Psoas muscle (tissue), 8 donors: Measurements from ENCODE around the gene MED15. TPM values are rescaled to one million over a fixed set of nuclear protein-coding genes. Genes with fewer than 3 reads are reported as not detected.

ENCODE experiments used
- ATAC-seq, 4 donors: fragments of 200-7000 bp; cut with Tn5 transposase; one replicate each; pipeline ENCODE4 v1.9.1; 2020; ENCODE audit warnings: moderate library complexity in 3 of 4, mild to moderate bottlenecking in 2 of 4
- DNase-seq, 2 donors: peaks; one replicate each; pipeline ENCODE4 v3.0.0-alpha.2; 2020
- H3K27ac ChIP-seq: fragments of 200-600 bp; one replicate; pipeline ENCODE4 v1.8.0; 2022
- H3K27me3 ChIP-seq, 3 donors: fragments of 200-600 bp in 1 of 3; one replicate each; pipeline versions ENCODE4 v1.6.1 to v1.8.0; 2013 to 2022; ENCODE audit warnings: low read length in 2 of 3, mild to moderate bottlenecking in 2 of 3, moderate library complexity in 1 of 3; ENCODE audit not compliant: insufficient read depth in 3 of 3
- H3K36me3 ChIP-seq, 2 donors: fragments of 200-600 bp in 1 of 2; one replicate each; pipeline versions ENCODE4 v1.6.1 to v1.8.0; 2013 to 2022; ENCODE audit warnings: low read depth in 1 of 2, mild to moderate bottlenecking in 1 of 2, moderate library complexity in 1 of 2; ENCODE audit not compliant: insufficient read depth in 1 of 2
- H3K4me1 ChIP-seq: fragments of 200-600 bp; one replicate; pipeline ENCODE4 v1.8.0; 2022
- H3K4me3 ChIP-seq: fragments of 200-600 bp; one replicate; pipeline ENCODE4 v1.8.0; 2022; ENCODE audit warnings: mild to moderate bottlenecking
- H3K9me3 ChIP-seq: fragments of 200-600 bp; one replicate; pipeline ENCODE4 v1.8.0; 2022
- CTCF ChIP-seq: fragments of 200-600 bp; IDR thresholded peaks from one replicate; pipeline ENCODE4 v1.8.0; 2022; ENCODE audit warnings: antibody characterized with exemption
- WGBS, 3 donors: extraction: QIAGEN DNeasy Blood & Tissue Kit; methylation state at CpG; one replicate each; pipeline versions ENCODE4 v1.1.6 to v1.1.7; 2013; 5-methylcytosine and 5-hydroxymethylcytosine counted together
- intact Hi-C, 2 donors: fragments of 100-400 bp; cut with DNase I; formaldehyde crosslinking; loops; one replicate each; pipeline versions ENCODE4 v1.11.0 to v1.14.2; 2022
- polyA plus RNA-seq, 3 donors: library from polyadenylated mRNA; stranded (reverse); fragments of 200-250 nt; gene quantifications; one replicate each; pipeline ENCODE4 v1.2.3, GENCODE V29; 2013
- total RNA-seq, 4 donors: library from RNA; stranded (reverse); fragmentation: NEBNext Ultra II Directional in 2 of 4; extraction: Animal tissue kit (Norgen Biotek cat#: 25700) in 2 of 4; gene quantifications; one replicate each; pipeline versions ENCODE4 v1.2.1 to v1.2.4, GENCODE V29; 2021 to 2023
- donor health status: healthy with polysubstance abuse.
- donor health status: DM: no; HTN: no; CAD: no; lungs with moderate emphysema.
- donor health status: Bipolar disorder and iron deficiency.
- donor health status: healthy.
- donor health status: DM: yes; HTN: yes; CAD: no.
- donor health status: DM: no; HTN: no; CAD: no.
- donor health status: DM: no; HTN: no; CAD: no.
- donor health status: DM: yes; HTN: yes; CAD: no.

Gene MED15
- total and polyA plus RNA-seq, 7 donors, result 33.8 to 94.8 (median 59.7) TPM

GRCh38 chr22:20552443-20553401 lies 45.3 kb downstream of the MED15 start:
- Histone ChIP-seq H3K36me3 (peaks cover 0 to 5% of the 10 kb centered on the region in 2 donors), H3K27ac (peak overlapping the region; percentile 93), H3K9me3 (no peaks in the 10 kb centered on the region), H3K4me3 (peak overlapping the region; percentile 20), H3K4me1 (peaks cover 96% of the 10 kb centered on the region), H3K27me3 (no peaks in the 10 kb centered on the region)
- DNase-seq (peak; percentile 93 to 97), ATAC-seq (peak; percentile 67 to 79 (median 76))
- TF ChIP-seq CTCF, result no peak
- WGBS, 3 donors, result 18 to 31% (median 21%) methylated on average over 15 of the region's 15 CpGs
- intact Hi-C loops, result loop anchor here (5.0 kb wide), 1 partner anchor 35 kb away; no protein-coding TSS in a partner anchor

- Histone ChIP-seq H3K4me3 (no peak overlapping the region), H3K27ac (peak overlapping the region; percentile 93), H3K27me3 (no peaks in the 10 kb centered on the region), H3K36me3 (peaks cover 0 to 15% of the 10 kb centered on the region in 2 donors), H3K4me1 (peaks cover 92% of the 10 kb centered on the region), H3K9me3 (no peaks in the 10 kb centered on the region)
- DNase-seq, result peak in 1 of 2 donors; percentile 58
- TF ChIP-seq CTCF, result no peak
- WGBS, 3 donors, result 59 to 72% (median 65%) methylated on average over 8 of the region's 8 CpGs
- ATAC-seq, result no peak
- intact Hi-C loops, result loop anchor here (5.0 kb wide), 1 partner anchor 37 kb away; no protein-coding TSS in a partner anchor
Observed at GRCh38 chr22:20553947-20554741, 46.7 kb downstream of the MED15 start.

GRCh38 chr22:20554824-20555223 lies 47.4 kb downstream of the MED15 start:
- H3K27ac ChIP-seq, result peak overlapping the region; percentile 93
- H3K9me3 ChIP-seq, result no peaks in the 10 kb centered on the region
- no peak overlapping the region for H3K4me3 ChIP-seq
- intact Hi-C loops, result loop anchor here (5.0 kb wide), 1 partner anchor 38 kb away; no protein-coding TSS in a partner anchor
- TF ChIP-seq CTCF, result no peak
- H3K36me3 ChIP-seq, result peaks cover 0 to 20% of the 10 kb centered on the region in 2 donors
- no peaks in the 10 kb centered on the region for H3K27me3 ChIP-seq
- H3K4me1 ChIP-seq, result peaks cover 85% of the 10 kb centered on the region
- WGBS, 3 donors, result 67 to 84% (median 69%) methylated on average over 14 of the region's 14 CpGs
- ATAC-seq (no peak), DNase-seq (peak in 1 of 2 donors; percentile 58)

- DNase-seq, result no peak
- intact Hi-C loops, result no loop called here
Observed at GRCh38 chr22:20558534-20558933, 51.1 kb downstream of the MED15 start.

More at GRCh38 chr22:20558534-20558933, 51.1 kb downstream of the MED15 start:
- Histone ChIP-seq H3K27me3 (no peaks in the 10 kb centered on the region), H3K4me3 (no peak overlapping the region), H3K36me3 (peaks cover 2 to 51% of the 10 kb centered on the region in 2 donors), H3K27ac (peak overlapping the region; percentile 93), H3K9me3 (no peaks in the 10 kb centered on the region), H3K4me1 (peaks cover 48% of the 10 kb centered on the region)
- no peak for ATAC-seq
- TF ChIP-seq CTCF, result no peak
- 91 to 96% (median 96%) methylated on average over 2 of the region's 2 CpGs for WGBS, 3 donors
